ENCODE data around the gene LAMC3.

Gene LAMC3

DNA sequence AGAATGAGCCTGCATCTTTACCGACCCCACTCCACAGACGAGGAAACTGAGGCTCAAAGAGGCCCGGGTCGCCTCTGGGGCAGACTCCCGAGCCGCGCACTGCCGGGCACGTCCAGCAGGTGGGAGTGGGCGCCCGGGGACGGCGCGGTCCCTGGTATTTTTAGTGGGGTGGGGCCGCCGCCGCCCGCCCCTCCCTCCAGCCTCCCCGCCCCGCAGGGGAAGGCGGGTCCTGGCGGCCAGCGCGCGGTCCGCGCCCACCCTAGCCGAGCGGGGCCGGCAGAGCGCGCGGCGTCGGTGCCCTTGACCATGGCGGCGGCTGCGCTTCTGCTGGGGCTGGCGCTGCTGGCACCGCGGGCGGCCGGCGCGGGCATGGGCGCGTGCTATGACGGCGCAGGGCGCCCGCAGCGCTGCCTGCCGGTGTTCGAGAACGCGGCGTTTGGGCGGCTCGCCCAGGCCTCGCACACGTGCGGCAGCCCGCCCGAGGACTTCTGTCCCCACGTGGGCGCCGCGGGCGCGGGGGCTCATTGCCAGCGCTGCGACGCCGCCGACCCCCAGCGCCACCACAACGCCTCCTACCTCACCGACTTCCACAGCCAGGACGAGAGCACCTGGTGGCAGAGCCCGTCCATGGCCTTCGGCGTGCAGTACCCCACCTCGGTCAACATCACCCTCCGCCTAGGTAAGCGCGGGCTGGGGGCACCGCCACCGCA is at the start of gene LAMC3:
Gene LAMC3 (plus strand): TSS at position 266 of the 710 bp plus-strand sequence. CDS start 41 bp downstream, at position 307.
- H3K4me1 ChIP-seq (ENCODE audit: low read depth, poor library complexity, severe bottlenecking) = no peaks in the 10 kb centered on the region
- H3K4me2 ChIP-seq = no peak within 1 kb of the TSS
- no peaks in the 10 kb centered on the region for H3K79me2 ChIP-seq (ENCODE audit: insufficient read depth, low read depth)
- no peak within 1 kb of the TSS for H2AFZ ChIP-seq (ENCODE audit: low read depth)
- H3K4me3 ChIP-seq (IDR thresholded peaks at IDR 0.05; ENCODE audit: insufficient read depth, low read depth, low read length) = no peak within 1 kb of the TSS
- H3K27ac ChIP-seq = no peak within 1 kb of the TSS
- no peaks in the 10 kb centered on the region for H4K20me1 ChIP-seq (ENCODE audit: insufficient read depth)
- TF ChIP-seq, protein P1, sequence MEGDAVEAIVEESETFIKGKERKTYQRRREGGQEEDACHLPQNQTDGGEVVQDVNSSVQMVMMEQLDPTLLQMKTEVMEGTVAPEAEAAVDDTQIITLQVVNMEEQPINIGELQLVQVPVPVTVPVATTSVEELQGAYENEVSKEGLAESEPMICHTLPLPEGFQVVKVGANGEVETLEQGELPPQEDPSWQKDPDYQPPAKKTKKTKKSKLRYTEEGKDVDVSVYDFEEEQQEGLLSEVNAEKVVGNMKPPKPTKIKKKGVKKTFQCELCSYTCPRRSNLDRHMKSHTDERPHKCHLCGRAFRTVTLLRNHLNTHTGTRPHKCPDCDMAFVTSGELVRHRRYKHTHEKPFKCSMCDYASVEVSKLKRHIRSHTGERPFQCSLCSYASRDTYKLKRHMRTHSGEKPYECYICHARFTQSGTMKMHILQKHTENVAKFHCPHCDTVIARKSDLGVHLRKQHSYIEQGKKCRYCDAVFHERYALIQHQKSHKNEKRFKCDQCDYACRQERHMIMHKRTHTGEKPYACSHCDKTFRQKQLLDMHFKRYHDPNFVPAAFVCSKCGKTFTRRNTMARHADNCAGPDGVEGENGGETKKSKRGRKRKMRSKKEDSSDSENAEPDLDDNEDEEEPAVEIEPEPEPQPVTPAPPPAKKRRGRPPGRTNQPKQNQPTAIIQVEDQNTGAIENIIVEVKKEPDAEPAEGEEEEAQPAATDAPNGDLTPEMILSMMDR (conservative IDR thresholded peaks at IDR 0.05; ENCODE audit: low read depth, low read length) = no peak
- peaks cover 74% of the 10 kb centered on the region for H3K27me3 ChIP-seq (ENCODE audit: insufficient read depth, low read depth)
- no peaks in the 10 kb centered on the region for H3K36me3 ChIP-seq (ENCODE audit: insufficient read depth)
- no peak within 1 kb of the TSS for H3K9ac ChIP-seq

DNA sequence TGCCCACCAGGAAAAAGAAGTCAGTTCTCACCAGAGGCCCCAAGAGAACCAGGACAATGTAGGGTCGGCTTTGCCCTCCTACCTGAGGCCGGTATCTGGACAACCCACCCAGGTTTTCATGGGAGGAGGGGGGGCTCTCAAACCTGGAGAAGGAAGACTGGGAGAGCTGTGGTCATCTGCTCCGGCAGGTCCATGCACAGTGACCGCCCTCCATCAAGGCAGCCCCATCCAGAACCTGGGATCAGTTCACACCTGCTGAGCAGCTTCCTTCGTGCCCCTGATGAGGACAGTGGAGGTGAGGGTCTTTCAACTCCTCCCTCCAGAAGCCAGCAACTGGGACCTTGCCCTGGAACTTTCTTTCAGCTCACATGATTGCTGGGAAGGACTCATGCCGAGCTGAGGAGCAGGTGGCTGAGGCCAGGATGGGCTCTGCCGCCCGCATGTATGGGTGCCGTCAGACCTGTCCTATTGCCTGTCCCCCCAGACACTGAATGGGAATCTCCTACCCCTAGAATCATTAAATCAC is 49.1 kb upstream of the LAMC3 start:
- TF ChIP-seq, protein P1 (conservative IDR thresholded peaks at IDR 0.05; ENCODE audit: low read depth, low read length) = no peak
- Histone ChIP-seq H3K9ac (no peak overlapping the region), H3K27ac (no peak overlapping the region), H2AFZ (ENCODE audit: low read depth) (no peak overlapping the region), H3K4me2 (no peak overlapping the region), H3K4me1 (ENCODE audit: low read depth, poor library complexity, severe bottlenecking) (no peaks in the 10 kb centered on the region), H3K79me2 (ENCODE audit: insufficient read depth, low read depth) (no peaks in the 10 kb centered on the region), H4K20me1 (ENCODE audit: insufficient read depth) (no peaks in the 10 kb centered on the region), H3K4me3 (IDR thresholded peaks at IDR 0.05; ENCODE audit: insufficient read depth, low read depth, low read length) (no peak overlapping the region), H3K27me3 (ENCODE audit: insufficient read depth, low read depth) (peaks cover 64% of the 10 kb centered on the region), H3K36me3 (ENCODE audit: insufficient read depth) (no peaks in the 10 kb centered on the region)

DNA sequence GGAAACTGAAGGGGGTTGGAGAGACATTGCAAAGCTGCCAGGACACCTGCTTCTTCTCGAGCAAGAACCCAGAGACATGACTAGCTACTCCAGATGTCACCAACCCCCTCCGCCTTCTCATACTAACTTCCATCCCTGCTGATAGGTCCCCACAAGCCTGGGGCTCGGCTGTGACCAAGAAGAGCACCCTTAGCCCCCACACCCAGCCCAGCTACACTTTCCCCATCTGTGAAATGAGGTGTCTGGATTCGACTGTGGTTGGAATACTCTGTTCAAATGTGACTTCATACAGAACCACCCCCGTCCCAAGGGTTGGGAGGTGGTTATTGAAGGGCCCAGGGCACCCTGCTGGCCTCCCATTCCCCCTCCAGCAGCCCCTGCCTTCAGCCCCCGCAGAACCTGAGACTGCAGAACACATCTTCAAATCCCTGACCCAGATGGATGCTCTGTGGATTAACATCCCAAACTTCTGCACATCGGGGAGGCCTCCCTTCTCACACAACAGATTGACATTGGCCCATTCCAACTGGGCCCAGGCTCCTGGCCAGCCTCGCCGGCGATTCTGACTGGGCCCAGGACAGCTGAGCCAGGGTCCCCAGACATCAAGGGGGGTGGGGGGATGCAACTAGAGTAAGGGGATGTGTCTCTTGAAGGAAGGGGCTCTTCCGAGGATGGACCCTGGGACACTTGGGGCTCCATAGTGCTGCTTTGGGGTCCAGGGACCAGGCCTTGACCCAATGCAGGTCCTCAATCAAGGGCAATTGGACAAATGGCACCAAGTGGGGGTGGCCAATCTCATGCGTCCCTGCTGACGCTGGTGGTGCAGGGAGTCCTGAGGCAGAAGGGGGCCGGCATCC is 48.2 kb upstream of the LAMC3 start:
- Histone ChIP-seq H3K79me2 (ENCODE audit: insufficient read depth, low read depth) (no peaks in the 10 kb centered on the region), H4K20me1 (ENCODE audit: insufficient read depth) (no peaks in the 10 kb centered on the region), H2AFZ (ENCODE audit: low read depth) (no peak overlapping the region), H3K9ac (no peak overlapping the region), H3K27me3 (ENCODE audit: insufficient read depth, low read depth) (peaks cover 73% of the 10 kb centered on the region), H3K4me1 (ENCODE audit: low read depth, poor library complexity, severe bottlenecking) (no peaks in the 10 kb centered on the region), H3K36me3 (ENCODE audit: insufficient read depth) (no peaks in the 10 kb centered on the region), H3K27ac (no peak overlapping the region), H3K4me2 (no peak overlapping the region), H3K4me3 (IDR thresholded peaks at IDR 0.05; ENCODE audit: insufficient read depth, low read depth, low read length) (no peak overlapping the region)
- TF ChIP-seq, protein P1 (conservative IDR thresholded peaks at IDR 0.05; ENCODE audit: low read depth, low read length) = no peak

DNA sequence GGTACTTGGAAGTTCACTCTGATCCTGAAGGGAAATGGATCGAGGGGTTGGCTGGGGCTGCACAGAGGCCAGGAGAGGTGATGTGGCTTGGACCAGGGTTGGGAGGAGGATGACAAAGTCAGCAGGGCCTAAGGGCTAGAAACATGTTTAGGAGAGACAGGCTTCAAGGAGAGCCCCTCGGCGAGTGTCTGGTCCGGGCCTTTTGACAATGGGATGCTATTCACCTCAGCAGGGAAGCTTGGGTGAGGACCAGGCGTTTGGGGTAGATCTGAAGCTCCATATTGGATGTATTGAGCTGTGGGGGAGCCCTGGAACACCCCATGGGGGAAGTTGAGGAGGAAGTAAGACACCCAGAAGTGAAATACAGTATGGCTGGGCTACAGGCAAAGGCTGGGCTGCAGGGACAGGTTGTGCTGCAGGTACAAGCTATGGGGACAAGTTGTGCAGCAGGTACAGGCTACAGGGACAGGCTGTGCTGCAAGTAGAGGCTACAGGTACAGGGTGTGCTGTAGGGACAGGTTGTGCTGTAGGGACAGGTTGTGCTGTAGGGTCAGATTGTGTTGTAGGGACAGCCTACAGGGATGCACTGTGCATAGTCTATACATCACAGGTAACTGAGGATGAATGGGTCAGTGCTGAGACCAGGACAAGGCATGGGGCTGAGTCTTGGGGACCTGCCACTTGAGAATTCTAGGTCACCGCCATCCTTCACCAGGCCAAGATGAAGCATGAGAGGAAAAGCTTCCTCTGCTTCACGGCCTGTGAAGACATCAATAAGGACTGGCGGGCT is 47.3 kb upstream of the LAMC3 start:
- H3K27me3 ChIP-seq (ENCODE audit: insufficient read depth, low read depth) = peaks cover 70% of the 10 kb centered on the region
- H3K27ac ChIP-seq = no peak overlapping the region
- H3K36me3 ChIP-seq (ENCODE audit: insufficient read depth) = no peaks in the 10 kb centered on the region
- no peaks in the 10 kb centered on the region for H4K20me1 ChIP-seq (ENCODE audit: insufficient read depth)
- no peaks in the 10 kb centered on the region for H3K79me2 ChIP-seq (ENCODE audit: insufficient read depth, low read depth)
- H3K9ac ChIP-seq = no peak overlapping the region
- H3K4me1 ChIP-seq (ENCODE audit: low read depth, poor library complexity, severe bottlenecking) = no peaks in the 10 kb centered on the region
- H3K4me3 ChIP-seq (IDR thresholded peaks at IDR 0.05; ENCODE audit: insufficient read depth, low read depth, low read length) = no peak overlapping the region
- H2AFZ ChIP-seq (ENCODE audit: low read depth) = no peak overlapping the region
- TF ChIP-seq, protein P1 (conservative IDR thresholded peaks at IDR 0.05; ENCODE audit: low read depth, low read length) = no peak
- H3K4me2 ChIP-seq = no peak overlapping the region

Data from KMS-11 (cell line).